Stimulated activated naive CD8-positive, alpha-beta T cell treated with anti-CD3 and anti-CD28 coated beads, Interleukin-15, Interleukin-2, amounts not matched to agents 100 ng/mL and 50 ng/mL, for 24 hours (primary cell): ENCODE measurements around the gene TADA2B.
A peak's percentile ranks its signal among the peaks of the same experiment; 100 is the strongest.
"Not testable (repeated sequence)": the region's sequence is repeated elsewhere in the genome, so short reads cannot be mapped to it uniquely, and the experiment has no call there.

Experiments
- H3K27ac Mint-ChIP-seq: one replicate; pipeline ENCODE4 v1.8.0; 2021; ENCODE audit warnings: mild to moderate bottlenecking, mixed read lengths
- H3K27me3 Mint-ChIP-seq: one replicate; pipeline ENCODE4 v1.8.0; 2021; ENCODE audit warnings: mixed read lengths
- H3K36me3 Mint-ChIP-seq: one replicate; pipeline ENCODE4 v1.8.0; 2021; ENCODE audit warnings: low read depth, mixed read lengths
- H3K4me1 Mint-ChIP-seq: one replicate; pipeline ENCODE4 v1.8.0; 2021; ENCODE audit warnings: low read depth, mixed read lengths
- H3K4me3 Mint-ChIP-seq: one replicate; pipeline ENCODE4 v1.8.0; 2021; ENCODE audit warnings: mild to moderate bottlenecking, mixed read lengths
- H3K9me3 Mint-ChIP-seq: one replicate; pipeline ENCODE4 v1.8.0; 2021; ENCODE audit warnings: mixed read lengths

TADA2B gene

DNA sequence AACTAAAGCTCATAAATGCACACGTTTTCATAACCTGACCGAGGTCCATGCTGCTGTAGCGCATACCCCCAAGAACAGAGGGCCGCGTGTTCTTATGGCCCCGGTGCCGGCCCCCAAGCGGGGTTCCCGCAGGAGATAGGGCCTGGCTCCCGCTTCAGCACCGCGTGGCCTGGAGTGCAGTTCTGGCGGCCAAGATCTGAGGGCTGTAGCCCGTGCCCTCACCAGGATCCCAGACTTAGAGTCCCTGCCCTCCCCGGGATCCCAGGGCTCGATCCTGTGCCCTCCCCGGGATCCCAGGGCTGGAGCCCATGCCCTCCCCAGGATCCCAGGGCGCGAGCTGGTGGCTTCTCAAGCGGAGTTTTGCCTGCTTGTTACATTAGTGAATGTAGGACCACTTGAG is 25.7 kb downstream of the TADA2B start:
- Mint-ChIP-seq H3K9me3 (no peaks in the 10 kb centered on the region), H3K27me3 (no peaks in the 10 kb centered on the region), H3K27ac (peak overlapping the region; percentile 95), H3K4me3 (peak overlapping the region; percentile 91), H3K4me1 (peaks cover 52% of the 10 kb centered on the region), H3K36me3 (peaks cover 30% of the 10 kb centered on the region)

DNA sequence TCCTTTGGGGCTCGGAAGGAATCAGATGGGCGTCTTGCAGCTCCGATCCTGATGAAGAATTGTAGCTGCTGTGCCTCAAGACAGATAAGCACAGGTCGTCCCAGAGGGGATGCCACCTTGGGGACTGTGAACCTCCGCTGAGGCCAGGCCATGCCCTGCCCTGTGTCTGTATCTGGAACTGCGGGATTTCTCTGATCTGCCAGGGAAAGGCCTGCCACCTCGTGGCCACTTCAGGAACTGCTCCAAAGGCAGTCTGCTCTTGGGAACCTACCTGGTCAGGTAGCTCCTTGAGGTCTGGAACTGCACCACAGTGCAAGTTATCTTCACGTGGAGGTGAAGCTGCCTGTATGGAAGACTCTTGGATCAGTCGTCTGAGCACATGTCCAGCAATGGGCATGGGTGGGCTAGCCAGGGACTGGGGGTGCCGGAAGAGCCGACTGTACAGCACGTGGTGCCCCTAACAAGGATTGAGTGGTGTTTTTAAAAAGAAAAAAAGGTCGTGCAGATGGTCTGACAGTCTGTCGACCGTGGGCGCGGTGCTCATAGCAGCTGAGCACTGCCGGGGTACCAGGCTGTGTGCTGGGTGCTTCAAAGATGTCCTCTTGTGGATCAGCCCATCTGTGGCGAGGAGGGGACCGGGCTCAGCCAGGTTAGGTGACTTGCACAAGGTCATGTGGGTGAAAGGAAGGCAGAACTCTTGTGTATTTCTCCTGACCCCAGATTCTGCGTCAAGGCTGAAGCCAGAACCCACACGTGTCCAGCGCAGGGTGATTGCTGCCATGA is 27.7 kb downstream of the TADA2B start:
- Mint-ChIP-seq H3K9me3 (no peaks in the 10 kb centered on the region), H3K4me3 (no peak overlapping the region), H3K36me3 (peaks cover 14% of the 10 kb centered on the region), H3K27ac (no peak overlapping the region), H3K27me3 (no peaks in the 10 kb centered on the region), H3K4me1 (peaks cover 35% of the 10 kb centered on the region)

GRCh38 chr4:7073059-7073458 is 29.9 kb downstream of the TADA2B start:
- Mint-ChIP-seq H3K4me3 (no peak overlapping the region), H3K36me3 (no peaks in the 10 kb centered on the region), H3K27me3 (no peaks in the 10 kb centered on the region), H3K9me3 (no peaks in the 10 kb centered on the region), H3K4me1 (peaks cover 19% of the 10 kb centered on the region), H3K27ac (no peak overlapping the region)

GRCh38 chr4:7073526-7074390 is 30.6 kb downstream of the TADA2B start:
- Mint-ChIP-seq H3K36me3 (no peaks in the 10 kb centered on the region), H3K9me3 (no peaks in the 10 kb centered on the region), H3K27me3 (no peaks in the 10 kb centered on the region), H3K4me3 (no peak overlapping the region), H3K27ac (no peak overlapping the region), H3K4me1 (peaks cover 13% of the 10 kb centered on the region)

DNA sequence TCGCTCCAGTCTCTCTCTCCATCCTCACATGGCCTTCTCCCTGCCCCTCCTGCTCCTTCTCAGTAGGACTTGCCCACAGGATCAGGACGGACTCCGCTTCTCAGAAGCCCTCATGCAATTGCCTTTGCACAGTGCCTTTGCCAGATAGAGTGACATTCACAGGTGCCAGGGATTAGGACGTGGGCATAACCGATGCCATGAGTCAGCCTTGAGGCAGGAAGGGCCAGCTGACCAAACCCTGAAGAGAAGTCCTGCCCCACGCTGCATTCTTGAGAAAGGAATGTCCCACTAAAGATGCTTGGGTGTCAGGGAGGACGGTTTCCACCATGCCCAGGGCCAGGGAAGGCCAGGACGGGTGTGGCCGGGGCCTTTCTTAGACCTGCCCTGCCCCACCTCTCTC is 31.3 kb downstream of the TADA2B start:
- H3K27ac Mint-ChIP-seq = no peak overlapping the region

GRCh38 chr4:7075962-7076695 is 33.0 kb downstream of the TADA2B start:
- Mint-ChIP-seq H3K9me3 (no peaks in the 10 kb centered on the region), H3K36me3 (no peaks in the 10 kb centered on the region), H3K27ac (no peak overlapping the region), H3K4me3 (no peak overlapping the region), H3K4me1 (no peaks in the 10 kb centered on the region), H3K27me3 (peaks cover 14% of the 10 kb centered on the region)

More for the DNA sequence above, 31.3 kb downstream of the TADA2B start:
- no peaks in the 10 kb centered on the region for H3K9me3 Mint-ChIP-seq
- H3K36me3 Mint-ChIP-seq = no peaks in the 10 kb centered on the region
- peaks cover 4% of the 10 kb centered on the region for H3K27me3 Mint-ChIP-seq
- no peak overlapping the region for H3K4me3 Mint-ChIP-seq
- H3K4me1 Mint-ChIP-seq = peaks cover 9% of the 10 kb centered on the region

- Mint-ChIP-seq H3K4me1 (no peaks in the 10 kb centered on the region), H3K9me3 (no peaks in the 10 kb centered on the region), H3K36me3 (no peaks in the 10 kb centered on the region), H3K27ac (no peak overlapping the region), H3K4me3 (no peak overlapping the region), H3K27me3 (peaks cover 18% of the 10 kb centered on the region)
Measured at GRCh38 chr4:7076696-7077082, 33.5 kb downstream of the TADA2B start.

GRCh38 chr4:7077371-7077770 is 34.2 kb downstream of the TADA2B start:
- no peaks in the 10 kb centered on the region for H3K36me3 Mint-ChIP-seq
- H3K27me3 Mint-ChIP-seq = peaks cover 18% of the 10 kb centered on the region
- H3K4me3 Mint-ChIP-seq = no peak overlapping the region
- H3K27ac Mint-ChIP-seq = no peak overlapping the region
- H3K4me1 Mint-ChIP-seq = no peaks in the 10 kb centered on the region
- H3K9me3 Mint-ChIP-seq = no peaks in the 10 kb centered on the region

DNA sequence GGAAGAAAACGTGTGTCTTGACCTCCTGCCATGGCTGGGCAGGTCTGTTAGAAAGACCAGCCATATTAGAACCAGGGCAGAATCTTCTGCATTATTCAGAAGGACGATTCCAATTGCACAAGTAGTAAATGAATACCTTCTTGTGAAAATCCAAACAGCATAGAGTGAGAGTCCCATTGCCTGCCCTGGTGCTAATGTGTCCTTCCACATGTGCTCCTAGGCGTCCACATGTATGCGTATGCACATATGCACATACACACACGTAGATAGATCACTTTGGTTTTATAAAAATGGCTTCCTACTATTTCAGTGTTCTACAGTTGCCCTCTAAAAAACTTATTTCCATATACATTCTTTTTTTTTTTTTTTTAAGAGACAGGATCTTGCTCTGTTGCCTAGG is 34.9 kb downstream of the TADA2B start:
- no peaks in the 10 kb centered on the region for H3K9me3 Mint-ChIP-seq
- no peaks in the 10 kb centered on the region for H3K4me1 Mint-ChIP-seq
- H3K36me3 Mint-ChIP-seq = no peaks in the 10 kb centered on the region
- no peak overlapping the region for H3K27ac Mint-ChIP-seq
- H3K27me3 Mint-ChIP-seq = peaks cover 22% of the 10 kb centered on the region
- H3K4me3 Mint-ChIP-seq = no peak overlapping the region

DNA sequence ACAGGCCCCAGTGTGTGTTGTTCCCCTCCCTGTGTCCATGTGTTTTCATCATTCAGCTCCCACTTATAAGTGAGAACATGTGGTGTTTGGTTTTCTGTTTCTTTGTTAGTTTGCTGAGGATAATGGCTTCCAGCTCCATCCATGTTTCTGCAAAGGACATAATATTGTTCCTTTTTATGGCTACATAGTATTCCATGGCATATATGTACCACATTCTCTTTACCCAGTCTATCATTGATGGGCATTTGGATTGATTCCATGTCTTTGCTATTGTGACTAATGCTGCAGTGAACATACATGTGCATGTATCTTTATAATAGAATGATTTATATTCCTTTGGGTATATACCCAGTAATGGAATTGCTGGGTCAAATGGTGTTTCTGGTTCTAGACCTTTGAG is 36.3 kb downstream of the TADA2B start:
- H3K4me1 Mint-ChIP-seq, H3K4me3 Mint-ChIP-seq, H3K9me3 Mint-ChIP-seq, H3K27ac Mint-ChIP-seq, H3K36me3 Mint-ChIP-seq: not testable (repeated sequence)
- peaks cover 33% of the 10 kb centered on the region for H3K27me3 Mint-ChIP-seq

DNA sequence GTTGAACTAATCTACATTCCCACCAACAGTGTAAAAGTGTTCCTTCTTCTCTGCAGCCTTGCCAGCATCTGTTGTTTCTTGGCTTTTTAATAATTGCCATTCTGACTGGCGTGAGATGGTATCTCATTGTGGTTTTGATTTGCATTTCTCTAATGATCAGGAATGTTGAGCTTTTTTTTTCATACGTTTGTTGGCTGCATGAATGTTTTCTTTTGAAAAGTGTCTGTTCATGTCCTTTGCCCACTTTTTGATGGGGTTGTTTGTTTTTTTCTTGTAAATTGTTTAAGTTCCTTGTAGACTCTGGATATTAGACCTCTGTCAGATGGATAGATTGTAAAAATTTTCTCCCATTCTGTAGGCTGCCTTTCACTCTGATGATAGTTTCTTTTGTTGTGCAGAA is 36.7 kb downstream of the TADA2B start:
- peaks cover 36% of the 10 kb centered on the region for H3K27me3 Mint-ChIP-seq
- not testable (repeated sequence) for H3K36me3 Mint-ChIP-seq, H3K27ac Mint-ChIP-seq, H3K4me3 Mint-ChIP-seq, H3K4me1 Mint-ChIP-seq, H3K9me3 Mint-ChIP-seq

- Mint-ChIP-seq H3K27me3 (peaks cover 51% of the 10 kb centered on the region), H3K36me3 (no peaks in the 10 kb centered on the region), H3K9me3 (no peaks in the 10 kb centered on the region), H3K27ac (no peak overlapping the region), H3K4me3 (no peak overlapping the region), H3K4me1 (no peaks in the 10 kb centered on the region)
Measured at GRCh38 chr4:7083597-7084563, 40.7 kb downstream of the TADA2B start.

DNA sequence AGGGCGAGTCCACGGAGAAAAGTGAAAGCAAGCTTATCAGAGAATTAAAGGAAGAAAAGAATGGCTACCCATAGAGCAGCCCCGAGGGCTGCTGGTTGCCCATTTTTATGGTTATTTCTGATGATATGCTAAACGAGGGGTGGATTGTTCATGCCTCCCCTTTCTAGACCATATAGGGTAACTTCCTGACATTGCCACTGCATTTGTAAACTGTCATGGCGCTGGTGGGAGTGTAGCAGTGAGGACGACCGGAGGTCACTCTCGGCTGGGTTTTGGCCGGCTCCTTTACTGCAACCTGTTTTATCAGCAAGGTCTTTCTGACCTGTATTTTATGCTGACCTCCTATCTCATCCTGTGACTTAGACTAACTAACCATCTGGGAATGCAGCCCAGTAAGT is 41.4 kb downstream of the TADA2B start:
- not testable (repeated sequence) for H3K9me3 Mint-ChIP-seq, H3K36me3 Mint-ChIP-seq, H3K27ac Mint-ChIP-seq, H3K4me1 Mint-ChIP-seq, H3K4me3 Mint-ChIP-seq
- peaks cover 52% of the 10 kb centered on the region for H3K27me3 Mint-ChIP-seq

DNA sequence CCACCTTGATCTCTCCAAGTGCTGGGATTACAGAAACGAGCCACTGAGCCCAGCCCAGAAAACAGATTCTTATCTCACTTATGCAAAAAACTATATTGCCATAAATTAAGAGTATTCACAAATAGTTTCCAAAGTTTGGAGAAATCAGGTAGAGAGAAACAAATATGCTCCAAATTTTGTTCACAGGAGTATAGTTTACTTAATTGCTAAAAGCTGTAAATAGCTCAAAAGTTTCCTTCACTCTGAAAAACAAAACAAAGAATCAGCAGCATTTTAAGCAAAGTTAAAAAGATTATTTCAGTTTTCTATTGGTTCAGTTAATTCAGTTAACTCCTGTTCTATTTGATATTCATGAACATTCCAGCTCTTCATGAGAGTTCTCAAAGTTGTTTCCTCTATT is 43.2 kb downstream of the TADA2B start:
- Mint-ChIP-seq H3K4me3 (no peak overlapping the region), H3K27ac (no peak overlapping the region), H3K9me3 (no peaks in the 10 kb centered on the region), H3K4me1 (no peaks in the 10 kb centered on the region), H3K36me3 (no peaks in the 10 kb centered on the region), H3K27me3 (peaks cover 40% of the 10 kb centered on the region)
